GM12878 (cell line): ENCODE results near the gene ELAVL1. TPM values are rescaled to one million over a fixed set of nuclear protein-coding genes. Genes with fewer than 3 reads are reported as not detected.

Source experiments
- ATAC-seq: fragments of 200-7000 bp; cut with Tn5 transposase; 3 replicates; pipeline ENCODE4 v1.9.1; 2020; ENCODE audit warnings: mild to moderate bottlenecking, moderate library complexity
- BruUV-seq: library from RNA; stranded (reverse); fragments of 400-500 nt; replicated peaks from 2 replicates; lab custom pipeline; 2021; lab: Mats Ljungman, UMichigan
- CTCF ChIA-PET: fragments of 300-600 bp; sonication (Branson Sonifier 250); formaldehyde crosslinking; extraction: SDS; loops from one replicate; lab custom pipeline; 2021; ENCODE audit warnings: inconsistent platforms; lab: Yijun Ruan, JAX
- POLR2A ChIA-PET: fragments of 350-600 bp; formaldehyde crosslinking; extraction: SDS; loops from one replicate; lab custom pipeline; 2021; ENCODE audit warnings: inconsistent platforms; lab: Charles Lee
- RAD21 ChIA-PET: fragments of 300-600 bp; sonication (Branson Sonifier 250); formaldehyde crosslinking; loops from one replicate; lab custom pipeline; 2023; ENCODE audit warnings: antibody characterized with exemption; ENCODE audit not compliant: unreplicated experiment; lab: Charles Lee
- SMC1A ChIA-PET: fragments of 300-600 bp; sonication (Branson Sonifier 250); formaldehyde crosslinking; loops from one replicate; lab custom pipeline; 2023; ENCODE audit not compliant: unreplicated experiment, uncharacterized antibody; lab: Charles Lee
- DNase-seq: peaks from one replicate; pipeline ENCODE4 v3.0.0-alpha.2; 2011; ENCODE audit warnings: low read depth, low spot score
- FAIRE-seq: peaks from 3 replicates; lab custom pipeline; 2011; peaks lifted over from hg19 to GRCh38; lab: Jason Lieb, UNC
- H2AFZ ChIP-seq: 2 replicates; pipeline ENCODE4 v1.6.0; 2011; ENCODE audit warnings: low read depth, low read length, control low read depth; ENCODE audit not compliant: control insufficient read depth
- H3K27ac ChIP-seq: 2 replicates; pipeline ENCODE4 v1.5.1; 2011; ENCODE audit warnings: control low read depth; ENCODE audit not compliant: control insufficient read depth, insufficient read depth
- H3K27me3 ChIP-seq, 2 experiments: replicated peaks in 1 of 2; 2 replicates each; pipeline versions ENCODE4 v1.6.0 to v1.6.1; 2011; ENCODE audit warnings: low read length in 1 of 2; ENCODE audit not compliant: control insufficient read depth in 2 of 2, insufficient read depth in 2 of 2
- H3K36me3 ChIP-seq, 2 experiments: 2 replicates each; pipeline ENCODE4 v1.5.1; 2011; ENCODE audit warnings: low read length in 1 of 2; ENCODE audit not compliant: control insufficient read depth in 2 of 2, insufficient read depth in 2 of 2
- H3K4me1 ChIP-seq: 2 replicates; pipeline ENCODE4 v1.6.1; 2011; ENCODE audit warnings: mild to moderate bottlenecking, low read length, moderate library complexity, mixed read lengths; ENCODE audit not compliant: control insufficient read depth, insufficient read depth
- H3K4me2 ChIP-seq: 2 replicates; pipeline ENCODE4 v1.6.0; 2011; ENCODE audit warnings: control low read depth; ENCODE audit not compliant: control insufficient read depth, insufficient read depth
- H3K4me3 ChIP-seq: fragments of 200-600 bp; sonication (generic); 2 replicates; pipeline ENCODE4 v1.5.1; 2016
- H3K79me2 ChIP-seq: 2 replicates; pipeline ENCODE4 v1.6.0; 2011; ENCODE audit warnings: low read length; ENCODE audit not compliant: control insufficient read depth, insufficient read depth
- H3K9ac ChIP-seq: 2 replicates; pipeline ENCODE4 v1.8.0; 2011; ENCODE audit warnings: low read length, control low read depth, mixed read lengths; ENCODE audit not compliant: control insufficient read depth, insufficient read depth
- H3K9me3 ChIP-seq: replicated peaks from 3 replicates; pipeline ENCODE4 v1.5.1; 2011; ENCODE audit warnings: mild to moderate bottlenecking, low read length; ENCODE audit not compliant: control insufficient read depth, insufficient read depth
- H4K20me1 ChIP-seq: 2 replicates; pipeline ENCODE4 v1.6.0; 2011; ENCODE audit not compliant: control insufficient read depth, insufficient read depth
- ATF3 ChIP-seq: IDR thresholded peaks from 2 replicates; pipeline ENCODE4 v1.6.1; 2011; ENCODE audit warnings: low read depth, mild to moderate bottlenecking, low read length, moderate library complexity, borderline replicate concordance; ENCODE audit errors: extremely low read depth
- CREM ChIP-seq: IDR thresholded peaks from 2 replicates; pipeline ENCODE4 v1.6.1; 2014; ENCODE audit warnings: antibody characterized with exemption, low read depth
- EZH2 ChIP-seq: IDR thresholded peaks from 2 replicates; pipeline ENCODE4 v1.6.1; 2012; ENCODE audit warnings: low read depth, mild to moderate bottlenecking, control low read depth, inconsistent platforms, low read length, borderline replicate concordance; ENCODE audit not compliant: control insufficient read depth
- HCFC1 ChIP-seq: fragments of 150-350 bp; IDR thresholded peaks from 2 replicates; pipeline ENCODE4 v1.6.1; 2014; ENCODE audit warnings: low read length
- MTA2 ChIP-seq: fragments of 450-650 bp; IDR thresholded peaks from 2 replicates; pipeline ENCODE4 v1.6.1; 2016; ENCODE audit warnings: low read depth, mild to moderate bottlenecking, moderate library complexity
- MYB ChIP-seq: fragments of 150-350 bp; IDR thresholded peaks from 2 replicates; pipeline ENCODE4 v1.6.1; 2014; ENCODE audit warnings: mild to moderate bottlenecking, low read depth, low read length, borderline replicate concordance
- NR2C2 ChIP-seq: IDR thresholded peaks from 2 replicates; pipeline ENCODE4 v1.6.1; 2011; ENCODE audit warnings: borderline replicate concordance, low read depth; ENCODE audit not compliant: control insufficient read depth, insufficient read length
- PAX8 ChIP-seq: fragments of 450-650 bp; IDR thresholded peaks from 2 replicates; pipeline ENCODE4 v1.6.1; 2017; ENCODE audit warnings: mild to moderate bottlenecking, moderate library complexity
- PKNOX1 ChIP-seq: fragments of 450-650 bp; IDR thresholded peaks from 2 replicates; pipeline ENCODE4 v1.6.1; 2016; ENCODE audit warnings: mild to moderate bottlenecking
- PML ChIP-seq: IDR thresholded peaks from 2 replicates; pipeline ENCODE4 v1.6.1; 2012; ENCODE audit warnings: low read length, inconsistent platforms
- RCOR1 ChIP-seq: conservative IDR thresholded peaks from 2 replicates; pipeline ENCODE4 v1.6.1; 2012; ENCODE audit warnings: low read depth, low read length, improper control_type of control experiment
- USF2 ChIP-seq: IDR thresholded peaks from 2 replicates; pipeline ENCODE4 v1.6.1; 2011; ENCODE audit warnings: low read depth, low read length, improper control_type of control experiment, borderline replicate concordance
- ZBED1 ChIP-seq: IDR thresholded peaks from 2 replicates; pipeline ENCODE4 v1.6.1; 2016; ENCODE audit warnings: borderline replicate concordance
- ZNF207 ChIP-seq: fragments of 450-650 bp; IDR thresholded peaks from 2 replicates; pipeline ENCODE4 v1.6.1; 2014; ENCODE audit warnings: antibody characterized with exemption, mild to moderate bottlenecking, borderline replicate concordance
- ZZZ3 ChIP-seq: IDR thresholded peaks from 2 replicates; pipeline ENCODE4 v1.6.1; 2011; ENCODE audit warnings: low read depth; ENCODE audit not compliant: control insufficient read depth, insufficient read length
- WGBS: methylation state at CpG from one replicate; pipeline ENCODE4 v1.1.6; 2016; ENCODE audit warnings: low lambda C conversion rate; ENCODE audit not compliant: insufficient replicate concordance, insufficient coverage; ENCODE audit errors: missing lambda C conversion rate; 5-methylcytosine and 5-hydroxymethylcytosine counted together
- in situ Hi-C: fragments of 300-500 bp; cut with MboI; formaldehyde crosslinking; loops from 9 replicates; pipeline ENCODE4 v1.14.3; 2018; ENCODE audit warnings: mixed read lengths
- intact Hi-C: fragments of 100-400 bp; cut with micrococcal nuclease; formaldehyde crosslinking; loops from one replicate; pipeline ENCODE4 v1.14.2; 2022; ENCODE audit not compliant: unreplicated experiment
- polyA plus RNA-seq, 11 experiments: library from polyadenylated mRNA; depleted of rRNA in 4 of 11; unstranded in 6 of 11; stranded (reverse) in 5 of 11; fragments of >200 nt; fragmentation: Nextera tagmentation in 4 of 11; fragmentation: Illumina TruSeq in 1 of 11; extraction: Ambion mirVana in 4 of 11; extraction: Trizol in 1 of 11; gene quantifications; 1 replicate in 1 of 11; 2 replicates in 10 of 11; pipeline versions ENCODE4 v1.2.1 to v1.2.3, GENCODE V29; 2011 to 2016; ENCODE audit warnings: inconsistent platforms in 2 of 11, missing spikeins in 2 of 11, low read depth in 1 of 11
- total RNA-seq, 4 experiments: library from RNA; depleted of rRNA in 3 of 4; stranded (reverse); fragments of >200 nt in 3 of 4; fragmentation: Illumina TruSeq in 1 of 4; extraction: Trizol in 1 of 4; gene quantifications; 2 replicates each; pipeline versions ENCODE4 v1.2.1 to v1.2.3, GENCODE V29; 2013 to 2021

The ELAVL1 gene
- total and polyA plus RNA-seq, 10 of the 15 experiments (the other 5 are each of a cell fraction or from before 2014, with no cell fraction given) = 7.4 to 155 (median 70.3) TPM

GRCh38 chr19:7962644-7963268, 42.7 kb downstream of the ELAVL1 start:
- Histone ChIP-seq H4K20me1 (no peaks in the 10 kb centered on the region), H3K4me3 (no peak overlapping the region), H2AFZ (no peak overlapping the region), H3K79me2 (no peaks in the 10 kb centered on the region), H3K4me2 (no peak overlapping the region), H3K9ac (no peak overlapping the region), H3K27me3 (no peaks in the 10 kb centered on the region), H3K9me3 (no peaks in the 10 kb centered on the region), H3K27ac (no peak overlapping the region), H3K4me1 (no peaks in the 10 kb centered on the region), H3K36me3 (peaks cover 22 to 25% of the 10 kb centered on the region in 2 experiments; a peak in 3 of 4 replicates)
- ChIA-PET RAD21 (no interaction called here), SMC1A (no interaction called here), POLR2A (no interaction called here), CTCF (no interaction called here)
- in situ Hi-C loops = no loop called here
- FAIRE-seq = no peak
- ATAC-seq = no peak
- TF ChIP-seq PAX8 (no peak), NR2C2 (no peak)
- DNase-seq = no peak
- WGBS = 91% methylated on average over 22 of the region's 22 CpGs
- BruUV-seq = TSS peak; percentile 21
- intact Hi-C loops = no loop called here

- no peaks in the 10 kb centered on the region for H3K9me3 ChIP-seq
- no peaks in the 10 kb centered on the region for H3K79me2 ChIP-seq
- H4K20me1 ChIP-seq = no peaks in the 10 kb centered on the region
- H3K36me3 ChIP-seq = peaks cover 20 to 22% of the 10 kb centered on the region in 2 experiments; a peak in 3 of 4 replicates
- DNase-seq = no peak
- no peak overlapping the region for H3K9ac ChIP-seq
- WGBS = 89% methylated on average over 13 of the region's 13 CpGs
- TF ChIP-seq MYB (no peak), HCFC1 (no peak), PKNOX1 (no peak), ZNF207 (no peak), ZBED1 (no peak), CREM (no peak), MTA2 (no peak), PML (no peak), RCOR1 (no peak), USF2 (no peak), ATF3 (no peak), EZH2 (no peak), ZZZ3 (no peak)
- no peak overlapping the region for H3K4me2 ChIP-seq
- H3K4me1 ChIP-seq = no peaks in the 10 kb centered on the region
- CTCF ChIA-PET = no interaction called here
- SMC1A ChIA-PET = no interaction called here
- intact Hi-C loops (no loop called here), in situ Hi-C loops (no loop called here)
- no peak overlapping the region for H2AFZ ChIP-seq
- ATAC-seq = no peak
- POLR2A ChIA-PET = no interaction called here
- no peak overlapping the region for H3K4me3 ChIP-seq
- no peak for FAIRE-seq
- no peaks in the 10 kb centered on the region for H3K27me3 ChIP-seq
- no peak overlapping the region for H3K27ac ChIP-seq
- RAD21 ChIA-PET = no interaction called here
- no TSS peak for BruUV-seq
These were observed 43.4 kb downstream of the ELAVL1 start for GRCh38 chr19:7961920-7962626.
